ENCODE data around the gene LRCOL1.
A peak's percentile ranks its signal among the peaks of the same experiment; 100 is the strongest.

Gene LRCOL1

GRCh38 chr12:132562489-132563021 lies 47.8 kb downstream of the LRCOL1 start:
- CTCF ChIA-PET: interaction anchor here (0.7 to 4.5 kb wide), 5 partner anchors 39 to 147 kb away, joined by 3 to 37 read pairs (median 3); no protein-coding TSS in a partner anchor
- POLR2A ChIA-PET: interaction anchor here (0.6 kb wide), 1 partner anchor 17 kb away, joined by 3 read pairs; no protein-coding TSS in a partner anchor
- no peak for DNase-seq (ENCODE audit: low read depth, low spot score)
- TF ChIP-seq CTCF (IDR thresholded peaks at IDR 0.05; ENCODE audit: insufficient read depth, low read length, missing control alignments): no peak
- no peak overlapping the region for H3K4me3 ChIP-seq (ENCODE audit: low read depth, low read length)

DNA sequence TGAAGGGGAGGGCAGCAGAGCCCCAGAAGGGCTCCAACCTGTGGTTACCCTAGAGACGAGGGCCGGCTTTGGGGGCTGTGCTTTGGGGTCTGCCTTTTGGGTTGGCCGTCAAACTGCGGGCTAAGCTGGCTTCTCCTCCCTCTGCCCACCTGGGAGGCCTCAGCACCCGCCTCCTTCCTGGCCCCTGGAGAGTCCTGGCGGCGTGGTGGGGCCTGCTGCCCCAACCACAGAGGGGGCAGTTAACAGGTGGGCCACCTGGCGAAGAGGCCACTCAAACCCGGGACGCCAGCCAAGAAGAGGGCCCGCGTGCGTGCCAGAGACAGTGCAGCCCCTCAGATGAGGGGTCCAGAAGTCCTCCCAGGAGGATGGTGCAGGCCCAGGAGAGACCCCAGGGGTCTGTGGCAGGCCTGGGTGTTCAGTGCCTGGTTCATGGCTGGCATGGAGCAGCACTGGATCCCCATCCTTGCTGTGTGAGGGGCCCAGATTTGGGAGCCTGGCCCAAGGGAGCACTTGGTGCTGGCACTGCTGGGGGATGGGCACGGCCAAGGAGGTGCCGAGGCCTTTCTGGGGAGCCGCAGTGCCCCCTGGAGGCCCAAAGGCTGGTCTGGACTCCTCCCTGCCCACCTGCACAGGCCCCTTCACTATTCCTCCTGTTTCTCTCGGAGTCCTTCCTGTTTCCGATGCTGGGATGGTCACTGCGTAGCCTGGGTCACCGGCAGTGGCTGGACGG lies 48.8 kb downstream of the LRCOL1 start:
- POLR2A ChIA-PET: no interaction called here
- H3K4me3 ChIP-seq (ENCODE audit: low read depth, low read length): no peak overlapping the region
- no peak for DNase-seq (ENCODE audit: low read depth, low spot score)

DNA sequence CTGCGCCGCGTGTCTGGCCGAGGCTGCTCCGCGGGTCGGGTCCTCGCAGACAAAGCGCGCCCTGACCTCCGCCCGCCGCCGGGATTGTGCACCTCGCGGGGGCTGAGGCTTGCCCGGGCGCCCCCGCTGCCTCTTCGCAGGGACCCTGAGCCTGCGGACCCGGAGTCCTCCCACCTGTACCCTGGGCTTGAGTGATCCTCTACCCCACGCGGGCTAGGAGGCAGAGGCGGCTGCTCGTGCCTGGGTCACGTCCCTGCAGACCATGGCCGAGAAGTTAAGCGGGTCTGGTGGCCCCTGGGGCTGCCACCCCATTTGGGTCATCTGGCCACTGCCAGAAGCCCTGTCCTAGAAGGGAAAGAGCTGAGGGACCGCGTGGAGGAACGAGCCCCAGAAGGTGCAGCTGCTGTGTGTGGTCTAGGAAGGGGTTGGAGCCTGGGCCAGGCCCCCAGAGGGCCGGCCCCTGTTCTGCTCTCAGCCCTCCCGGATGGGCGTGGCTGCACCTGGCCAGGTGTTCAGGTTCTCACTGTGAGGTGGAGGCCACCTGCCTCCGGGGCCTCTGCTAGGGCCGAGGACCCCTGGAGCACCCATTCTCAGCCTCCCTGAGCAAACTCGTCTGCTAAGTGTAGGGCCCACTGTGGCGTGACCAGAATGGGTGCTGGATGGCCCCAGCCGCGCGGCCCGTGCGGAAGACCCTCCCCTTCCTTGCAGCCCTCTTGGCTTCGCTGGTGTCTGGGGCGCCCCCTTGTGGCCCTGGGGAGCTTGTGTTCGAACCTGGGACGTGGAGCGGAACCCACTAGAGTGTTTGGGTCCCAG lies 49.6 kb downstream of the LRCOL1 start:
- ChIA-PET CTCF (interaction anchor here (1.0 to 4.5 kb wide), 19 partner anchors 10 to 407 kb away, joined by 3 to 37 read pairs (median 4); partner anchors contain the start of gene LRCOL1), POLR2A (no interaction called here)
- DNase-seq (ENCODE audit: low read depth, low spot score): no peak
- TF ChIP-seq CTCF (IDR thresholded peaks at IDR 0.05; ENCODE audit: insufficient read depth, low read length, missing control alignments): peak; percentile 89
- H3K4me3 ChIP-seq (ENCODE audit: low read depth, low read length): peak overlapping the region; percentile 68

More for the DNA sequence above, 48.8 kb downstream of the LRCOL1 start:
- CTCF ChIA-PET: interaction anchor here (1.0 to 4.5 kb wide), 19 partner anchors 11 to 408 kb away, joined by 3 to 37 read pairs (median 4); partner anchors contain the start of gene LRCOL1
- peak; percentile 56 for TF ChIP-seq CTCF (IDR thresholded peaks at IDR 0.05; ENCODE audit: insufficient read depth, low read length, missing control alignments)

- DNase-seq (ENCODE audit: low read depth, low spot score): no peak
Observed at GRCh38 chr12:132560364-132560613, 50.1 kb downstream of the LRCOL1 start.

GRCh38 chr12:132559652-132560363 lies 50.6 kb downstream of the LRCOL1 start:
- TF ChIP-seq CTCF (IDR thresholded peaks at IDR 0.05; ENCODE audit: insufficient read depth, low read length, missing control alignments): no peak
- peak overlapping the region; percentile 68 for H3K4me3 ChIP-seq (ENCODE audit: low read depth, low read length)
- no peak for DNase-seq (ENCODE audit: low read depth, low spot score)
- ChIA-PET CTCF (interaction anchor here (0.7 to 3.2 kb wide), 2 partner anchors 9 to 144 kb away, joined by 3 to 21 read pairs; no protein-coding TSS in a partner anchor), POLR2A (interaction anchor here (0.5 kb wide), 1 partner anchor 97 kb away, joined by 3 read pairs; no protein-coding TSS in a partner anchor)

More at GRCh38 chr12:132560364-132560613, 50.1 kb downstream of the LRCOL1 start:
- TF ChIP-seq CTCF (IDR thresholded peaks at IDR 0.05; ENCODE audit: insufficient read depth, low read length, missing control alignments): no peak
- peak overlapping the region; percentile 68 for H3K4me3 ChIP-seq (ENCODE audit: low read depth, low read length)
- CTCF ChIA-PET: interaction anchor here (1.0 to 4.5 kb wide), 13 partner anchors 10 to 405 kb away, joined by 3 to 37 read pairs (median 5); no protein-coding TSS in a partner anchor
- POLR2A ChIA-PET: interaction anchor here (0.5 kb wide), 1 partner anchor 98 kb away, joined by 3 read pairs; no protein-coding TSS in a partner anchor

Data from AG04449 (cell line).